Neural progenitor cell (in vitro differentiated cells): Measurements from ENCODE around the gene RBM28. TPM values are rescaled to one million over a fixed set of nuclear protein-coding genes. Genes with fewer than 3 reads are reported as not detected.

Source experiments
- DNase-seq: peaks from one replicate; pipeline ENCODE4 v3.0.0-alpha.2; 2016; ENCODE audit warnings: low spot score
- H2AFZ ChIP-seq: fragments of 200-600 bp; sonication (generic); replicated peaks from 2 replicates; pipeline ENCODE4 v1.6.1; 2016; ENCODE audit warnings: antibody characterized with exemption
- H3F3A ChIP-seq: fragments of 200-600 bp; sonication (generic); 2 replicates; pipeline ENCODE4 v1.6.1; 2016; ENCODE audit warnings: antibody characterized with exemption, low read depth
- H3K27ac ChIP-seq: fragments of 200-600 bp; sonication (generic); 2 replicates; pipeline ENCODE4 v1.5.1; 2016; ENCODE audit warnings: mild to moderate bottlenecking
- H3K27me3 ChIP-seq: fragments of 200-600 bp; sonication (generic); 2 replicates; pipeline ENCODE4 v1.6.1; 2016; ENCODE audit warnings: mild to moderate bottlenecking, moderate library complexity
- H3K36me3 ChIP-seq: fragments of 200-600 bp; sonication (generic); 2 replicates; pipeline ENCODE4 v1.5.1; 2016
- H3K4me1 ChIP-seq: fragments of 200-600 bp; sonication (generic); 2 replicates; pipeline ENCODE4 v1.6.1; 2016; ENCODE audit warnings: mixed run types
- H3K4me2 ChIP-seq: fragments of 200-600 bp; sonication (generic); 2 replicates; pipeline ENCODE4 v1.6.1; 2016
- H3K4me3 ChIP-seq: fragments of 200-600 bp; sonication (generic); 2 replicates; pipeline ENCODE4 v1.5.1; 2016
- H3K79me2 ChIP-seq: fragments of 200-600 bp; sonication (generic); 2 replicates; pipeline ENCODE4 v1.6.1; 2016; ENCODE audit warnings: low read depth
- H3K9ac ChIP-seq: fragments of 200-600 bp; sonication (generic); 2 replicates; pipeline ENCODE4 v1.6.1; 2016
- H3K9me3 ChIP-seq: fragments of 200-600 bp; sonication (generic); 2 replicates; pipeline ENCODE4 v1.5.1; 2016; ENCODE audit warnings: low read depth
- H4K20me1 ChIP-seq: fragments of 200-600 bp; sonication (generic); 2 replicates; pipeline ENCODE4 v1.6.1; 2016; ENCODE audit warnings: low read depth
- H3K27ac Mint-ChIP-seq: 3 replicates; pipeline ENCODE4 v1.8.0; 2021; ENCODE audit warnings: mixed read lengths
- H3K27me3 Mint-ChIP-seq: 2 replicates; pipeline ENCODE4 v1.8.0; 2022; ENCODE audit warnings: low read depth, mild to moderate bottlenecking, inconsistent platforms, moderate library complexity, mixed read lengths; ENCODE audit not compliant: insufficient read depth
- H3K36me3 Mint-ChIP-seq: 3 replicates; pipeline ENCODE4 v1.8.0; 2021; ENCODE audit warnings: mixed read lengths
- H3K4me1 Mint-ChIP-seq: 3 replicates; pipeline ENCODE4 v1.8.0; 2021; ENCODE audit warnings: mixed read lengths
- H3K4me3 Mint-ChIP-seq: 3 replicates; pipeline ENCODE4 v1.8.0; 2021; ENCODE audit warnings: mild to moderate bottlenecking, moderate library complexity, mixed read lengths
- H3K9me3 Mint-ChIP-seq: 3 replicates; pipeline ENCODE4 v1.8.0; 2020; ENCODE audit warnings: mixed read lengths
- CTCF ChIP-seq: fragments of 200-600 bp; sonication (generic); IDR thresholded peaks from 2 replicates; pipeline ENCODE4 v1.5.1; 2017; ENCODE audit warnings: antibody characterized with exemption, mild to moderate bottlenecking
- EZH2 ChIP-seq: fragments of 200-600 bp; sonication (generic); IDR thresholded peaks from 2 replicates; pipeline ENCODE4 v1.6.1; 2017; ENCODE audit warnings: antibody characterized with exemption, mild to moderate bottlenecking, moderate library complexity
- EZH2phosphoT487 ChIP-seq: fragments of 200-600 bp; sonication (generic); IDR thresholded peaks from 2 replicates; pipeline ENCODE4 v1.6.1; 2017; ENCODE audit warnings: antibody characterized with exemption
- small RNA-seq: library from RNA; depleted of rRNA; stranded (forward); fragments of <200 nt; gene quantifications from one replicate; pipeline ENCODE3, GENCODE V24; 2015
- total RNA-seq: library from RNA; depleted of rRNA; stranded (reverse); fragments of >200 nt; gene quantifications from 2 replicates; pipeline ENCODE4 v1.2.3, GENCODE V29; 2015; ENCODE audit warnings: low replicate concordance

Gene RBM28
- total RNA-seq, 1 donor from 2014 or later = 33.5 TPM

- no peak overlapping the region for H3K4me2 ChIP-seq
- TF ChIP-seq EZH2phosphoT487 = no peak
- no peak for TF ChIP-seq CTCF
- no peak for TF ChIP-seq EZH2
- no peak overlapping the region for H3K9ac ChIP-seq
- H3K4me1 ChIP-seq = peaks cover 8% of the 10 kb centered on the region
- no peak overlapping the region for H3K4me3 ChIP-seq
- H4K20me1 ChIP-seq = no peaks in the 10 kb centered on the region
- Mint-ChIP-seq H3K4me3 (no peak overlapping the region), H3K9me3 (peaks cover 3% of the 10 kb centered on the region), H3K27ac (no peak overlapping the region), H3K4me1 (no peaks in the 10 kb centered on the region), H3K27me3 (peaks cover 6% of the 10 kb centered on the region), H3K36me3 (no peaks in the 10 kb centered on the region)
- no peaks in the 10 kb centered on the region for H3K36me3 ChIP-seq
- no peaks in the 10 kb centered on the region for H3F3A ChIP-seq
- no peak overlapping the region for H3K27ac ChIP-seq
- no peak overlapping the region for H2AFZ ChIP-seq
- no peaks in the 10 kb centered on the region for H3K79me2 ChIP-seq
- no peaks in the 10 kb centered on the region for H3K27me3 ChIP-seq
- no peak for DNase-seq
- no peaks in the 10 kb centered on the region for H3K9me3 ChIP-seq
Observed at GRCh38 chr7:128253701-128254100, 90.0 kb downstream of the RBM28 start.

DNA sequence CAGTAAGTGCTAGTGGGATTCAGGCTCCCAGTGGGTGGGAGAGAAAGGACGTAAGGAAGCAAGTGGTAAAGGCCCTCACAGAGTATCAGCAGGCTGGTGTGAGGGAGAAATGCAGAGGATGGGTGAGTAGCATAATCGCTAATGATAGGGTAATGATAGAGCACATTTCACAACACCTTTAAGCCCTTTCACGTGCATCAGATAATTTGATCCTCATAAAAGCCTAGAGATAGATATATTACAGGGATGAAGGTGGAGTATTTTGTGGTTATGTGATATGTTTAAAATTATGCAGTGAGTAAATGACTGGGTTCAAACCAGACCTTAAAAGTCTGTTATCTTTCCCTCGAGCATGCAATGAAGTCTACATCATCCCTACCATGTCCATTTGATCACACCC, 92.4 kb downstream of the RBM28 start:
- Mint-ChIP-seq H3K27me3 (peaks cover 6% of the 10 kb centered on the region), H3K27ac (no peak overlapping the region), H3K9me3 (no peaks in the 10 kb centered on the region), H3K36me3 (no peaks in the 10 kb centered on the region), H3K4me3 (no peak overlapping the region), H3K4me1 (no peaks in the 10 kb centered on the region)
- H2AFZ ChIP-seq = no peak overlapping the region
- DNase-seq = no peak
- H3K4me1 ChIP-seq = peaks cover 8% of the 10 kb centered on the region
- H3K9ac ChIP-seq = no peak overlapping the region
- H3K36me3 ChIP-seq = no peaks in the 10 kb centered on the region
- H4K20me1 ChIP-seq = no peaks in the 10 kb centered on the region
- H3F3A ChIP-seq = no peaks in the 10 kb centered on the region
- no peaks in the 10 kb centered on the region for H3K27me3 ChIP-seq
- H3K4me3 ChIP-seq = no peak overlapping the region
- no peaks in the 10 kb centered on the region for H3K9me3 ChIP-seq
- no peak overlapping the region for H3K4me2 ChIP-seq
- TF ChIP-seq EZH2 = no peak
- TF ChIP-seq EZH2phosphoT487 = no peak
- TF ChIP-seq CTCF = no peak
- no peaks in the 10 kb centered on the region for H3K79me2 ChIP-seq
- H3K27ac ChIP-seq = no peak overlapping the region

Small RNA genes within 50 kb of the gene (small RNA-seq; reads per million reads assigned to genes)
- not detected for gene RNU7-27P

Other genes with a start within 250 kb of the RBM28 start
- gene LEP, start 102.6 kb downstream of the RBM28 start, total RNA-seq = not detected in 2 replicates
- 0.68 TPM in 1 of 2 replicates, not detected in the other for gene PRRT4, start 17.8 kb upstream of the RBM28 start, total RNA-seq
- 17.0 and 30.8 TPM in 2 replicates for gene IMPDH1, start 66.1 kb upstream of the RBM28 start, total RNA-seq
- 53.9 and 70.1 TPM in 2 replicates for gene HILPDA, start 112.0 kb upstream of the RBM28 start, total RNA-seq
- gene METTL2B, start 132.8 kb upstream of the RBM28 start, total RNA-seq = 43.1 and 50.1 TPM in 2 replicates